ENCODE results near the gene AIG1.
A peak's percentile ranks its signal among the peaks of the same experiment; 100 is the strongest.
"Not testable (repeated sequence)": the region's sequence is repeated elsewhere in the genome, so short reads cannot be mapped to it uniquely, and the experiment has no call there.

Gene AIG1

DNA sequence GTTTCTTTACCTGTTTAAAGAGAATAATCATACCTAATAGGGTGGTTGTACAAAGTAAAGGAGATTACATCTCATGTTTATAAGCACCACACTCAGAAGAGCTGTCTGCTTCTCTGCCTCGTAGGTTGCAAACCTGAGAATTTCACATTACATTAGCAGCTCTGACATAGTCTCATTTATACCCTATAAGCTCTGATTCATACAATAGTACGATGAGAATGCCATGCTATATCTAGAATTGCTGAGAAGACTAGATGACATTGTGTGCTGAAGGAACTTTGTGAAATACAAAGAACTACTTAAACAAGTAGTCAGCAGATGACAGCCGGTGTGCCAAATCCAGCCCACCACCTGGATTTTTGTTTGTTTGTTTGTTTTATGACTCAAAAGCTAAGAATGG is 268.6 kb downstream of the AIG1 start:
- no peak overlapping the region for H3K27ac Mint-ChIP-seq
- no peak for ATAC-seq
- peaks cover 4% of the 10 kb centered on the region for H3K9me3 Mint-ChIP-seq
- DNase-seq, result no peak
- H3K36me3 Mint-ChIP-seq (ENCODE audit: low read depth), result no peaks in the 10 kb centered on the region
- no peak overlapping the region for H3K4me3 Mint-ChIP-seq
- H3K27me3 Mint-ChIP-seq, result no peaks in the 10 kb centered on the region
- peaks cover 6% of the 10 kb centered on the region for H3K4me1 Mint-ChIP-seq

DNA sequence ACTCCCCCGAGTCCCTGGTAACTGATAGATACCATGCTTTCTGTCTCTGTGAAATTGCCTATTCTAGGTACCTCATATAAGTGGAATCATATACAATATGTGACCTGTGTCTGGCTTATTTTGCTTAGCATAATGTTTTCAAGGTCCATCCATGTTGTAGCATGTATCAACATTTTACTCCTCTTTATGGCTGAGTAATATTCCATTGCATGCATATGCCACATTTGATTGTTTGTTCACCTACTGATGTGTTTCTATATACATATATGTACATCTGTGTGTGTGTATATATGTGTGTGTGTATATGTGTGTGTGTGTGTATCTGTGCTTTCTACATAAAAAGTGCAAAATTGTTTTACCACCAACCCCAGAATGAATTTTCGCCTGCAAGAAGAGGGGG is 270.7 kb downstream of the AIG1 start:
- Mint-ChIP-seq H3K27ac (no peak overlapping the region), H3K4me3 (no peak overlapping the region), H3K36me3 (ENCODE audit: low read depth) (no peaks in the 10 kb centered on the region), H3K4me1 (peaks cover 12% of the 10 kb centered on the region), H3K27me3 (no peaks in the 10 kb centered on the region), H3K9me3 (peaks cover 4% of the 10 kb centered on the region)
- DNase-seq (no peak), ATAC-seq (no peak)

GRCh38 chr6:143332153-143332845 is 271.6 kb downstream of the AIG1 start:
- DNase-seq, result no peak
- no peak for ATAC-seq
- Mint-ChIP-seq H3K4me3 (no peak overlapping the region), H3K36me3 (ENCODE audit: low read depth) (no peaks in the 10 kb centered on the region), H3K27me3 (no peaks in the 10 kb centered on the region), H3K9me3 (peaks cover 4% of the 10 kb centered on the region), H3K4me1 (peaks cover 18% of the 10 kb centered on the region), H3K27ac (no peak overlapping the region)

- DNase-seq, result no peak
- ATAC-seq, result no peak
- Mint-ChIP-seq H3K4me1 (peaks cover 18% of the 10 kb centered on the region), H3K9me3 (peaks cover 4% of the 10 kb centered on the region), H3K27ac (no peak overlapping the region), H3K36me3 (ENCODE audit: low read depth) (no peaks in the 10 kb centered on the region), H3K27me3 (no peaks in the 10 kb centered on the region), H3K4me3 (no peak overlapping the region)
Observed at GRCh38 chr6:143333081-143333480, 272.4 kb downstream of the AIG1 start.

DNA sequence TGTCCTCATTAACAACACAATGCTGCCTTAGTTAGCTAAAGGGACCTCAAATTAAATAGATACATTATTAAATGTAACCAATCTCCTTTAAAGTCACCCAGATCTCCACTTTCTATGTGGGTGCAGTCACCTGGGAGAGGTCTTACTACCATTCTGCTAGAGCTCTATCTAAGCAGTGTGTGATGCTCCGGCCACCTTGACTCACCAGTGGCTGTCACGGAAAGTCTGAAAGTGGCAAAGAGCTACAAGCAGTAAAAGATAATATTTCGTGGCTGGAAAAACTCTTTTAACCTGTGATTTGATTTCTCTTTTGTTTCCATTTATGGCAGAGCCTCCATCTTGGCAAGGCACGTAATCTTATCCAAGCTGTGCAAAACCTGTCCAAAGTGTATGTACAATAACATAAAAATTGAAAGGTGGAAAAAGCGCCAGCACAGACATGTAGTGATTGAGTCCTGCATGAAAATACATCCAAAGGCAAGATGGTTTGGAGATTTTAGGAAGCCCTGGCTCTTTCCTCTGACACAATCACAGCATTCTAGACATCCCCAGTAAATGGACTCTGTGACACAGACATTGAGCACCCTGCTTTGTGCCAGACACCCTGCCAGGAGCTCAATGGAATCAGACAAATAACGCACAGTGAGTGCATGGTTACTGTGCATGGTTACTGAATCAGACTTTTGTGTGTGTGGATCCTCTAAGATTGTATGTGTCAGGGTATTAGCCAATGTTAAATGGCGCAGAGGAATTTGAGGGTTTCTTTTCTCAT is 273.2 kb downstream of the AIG1 start:
- H3K27ac Mint-ChIP-seq, result no peak overlapping the region
- H3K4me1 Mint-ChIP-seq, result peaks cover 18% of the 10 kb centered on the region
- peak; percentile 18 for DNase-seq
- peak; percentile 84 for ATAC-seq
- H3K36me3 Mint-ChIP-seq (ENCODE audit: low read depth), result no peaks in the 10 kb centered on the region
- H3K27me3 Mint-ChIP-seq, result no peaks in the 10 kb centered on the region
- H3K4me3 Mint-ChIP-seq, result no peak overlapping the region
- H3K9me3 Mint-ChIP-seq, result peaks cover 4% of the 10 kb centered on the region

DNA sequence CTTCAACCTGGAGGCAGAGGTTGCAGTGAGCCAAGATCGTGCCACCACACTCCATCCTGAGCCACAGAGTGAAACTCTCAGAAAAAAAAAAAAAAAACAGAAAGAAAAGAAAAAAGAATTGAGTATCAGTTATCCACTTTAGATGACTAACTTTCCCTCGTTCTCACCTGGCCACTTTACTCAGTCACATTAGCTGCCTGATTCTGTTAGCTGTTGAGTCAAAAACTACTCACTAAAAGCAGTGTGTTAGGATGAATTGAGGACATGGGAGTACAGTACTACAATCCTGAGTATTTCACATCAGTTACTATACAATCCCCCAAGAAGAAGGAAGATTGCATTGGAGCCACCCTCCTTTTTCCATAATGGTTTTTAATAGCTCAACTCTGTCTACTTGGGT is 275.2 kb downstream of the AIG1 start:
- H3K9me3 Mint-ChIP-seq, result peaks cover 4% of the 10 kb centered on the region
- H3K4me3 Mint-ChIP-seq, result no peak overlapping the region
- no peaks in the 10 kb centered on the region for H3K27me3 Mint-ChIP-seq
- ATAC-seq, result no peak
- H3K36me3 Mint-ChIP-seq (ENCODE audit: low read depth), result no peaks in the 10 kb centered on the region
- no peak for DNase-seq
- H3K27ac Mint-ChIP-seq, result no peak overlapping the region
- peaks cover 18% of the 10 kb centered on the region for H3K4me1 Mint-ChIP-seq

DNA sequence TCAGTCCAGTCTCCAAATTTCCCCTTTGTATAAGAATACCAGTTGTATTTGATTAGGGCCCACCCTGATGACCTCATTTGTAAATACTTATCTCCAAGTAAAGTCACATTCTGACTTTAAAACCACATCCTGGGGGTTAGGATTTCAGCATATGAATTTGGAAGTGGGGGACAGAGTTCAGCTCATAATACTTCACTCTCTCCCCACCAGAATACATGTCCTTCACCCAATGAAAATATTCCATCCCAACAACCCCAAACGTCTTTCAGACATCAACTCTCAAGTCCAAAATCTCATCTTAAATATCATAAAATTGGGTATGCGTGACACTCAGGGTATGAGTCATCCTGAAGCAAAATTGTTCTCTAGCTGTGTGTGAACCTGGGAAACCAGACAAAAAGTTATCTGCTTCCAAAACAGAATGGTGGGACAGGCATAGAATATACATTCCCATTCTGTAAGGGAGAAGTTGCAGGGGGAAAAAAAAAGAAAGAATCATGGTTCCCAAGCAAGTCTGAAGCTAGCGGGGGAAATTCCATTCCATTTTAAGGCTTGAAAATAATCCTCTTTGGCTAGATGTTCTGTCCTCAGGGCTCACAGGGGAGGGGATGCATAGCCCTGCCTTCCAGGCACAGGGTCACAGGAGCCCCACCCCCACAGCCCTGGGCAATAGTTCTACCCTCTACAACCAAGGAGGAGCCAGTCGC is 275.9 kb downstream of the AIG1 start:
- no peak for ATAC-seq
- Mint-ChIP-seq H3K4me3 (no peak overlapping the region), H3K9me3 (no peaks in the 10 kb centered on the region), H3K27me3 (no peaks in the 10 kb centered on the region), H3K27ac (no peak overlapping the region), H3K4me1 (peaks cover 18% of the 10 kb centered on the region), H3K36me3 (ENCODE audit: low read depth) (no peaks in the 10 kb centered on the region)
- DNase-seq, result no peak

GRCh38 chr6:143337201-143337949 is 276.7 kb downstream of the AIG1 start:
- Mint-ChIP-seq H3K4me3 (no peak overlapping the region), H3K9me3 (no peaks in the 10 kb centered on the region), H3K27ac (no peak overlapping the region), H3K27me3 (no peaks in the 10 kb centered on the region), H3K36me3 (ENCODE audit: low read depth) (no peaks in the 10 kb centered on the region), H3K4me1 (peaks cover 18% of the 10 kb centered on the region)
- ATAC-seq (no peak), DNase-seq (peak; percentile 57)

DNA sequence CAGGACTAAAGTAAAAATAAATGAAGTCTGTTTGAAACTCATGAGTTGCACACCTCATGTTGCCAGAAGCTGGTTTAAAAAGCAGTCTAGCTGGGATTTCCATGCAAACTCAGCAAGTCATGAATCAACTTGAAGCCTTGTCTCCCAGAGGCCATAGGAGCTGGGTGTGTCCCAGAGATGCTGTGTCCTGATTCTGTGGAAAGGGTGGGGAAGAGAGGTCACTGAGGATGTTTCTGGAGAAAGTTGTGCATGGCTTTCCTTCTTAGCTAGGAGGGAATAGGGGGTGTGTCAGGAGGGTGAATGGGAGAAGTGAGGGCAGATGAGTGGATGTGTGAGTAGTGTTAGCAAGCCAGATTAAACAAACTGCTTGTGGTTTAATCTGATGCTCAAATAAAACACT is 278.5 kb downstream of the AIG1 start:
- no peaks in the 10 kb centered on the region for H3K27me3 Mint-ChIP-seq
- DNase-seq, result no peak
- H3K27ac Mint-ChIP-seq, result no peak overlapping the region
- no peaks in the 10 kb centered on the region for H3K36me3 Mint-ChIP-seq (ENCODE audit: low read depth)
- H3K9me3 Mint-ChIP-seq, result no peaks in the 10 kb centered on the region
- no peak for ATAC-seq
- peaks cover 12% of the 10 kb centered on the region for H3K4me1 Mint-ChIP-seq
- H3K4me3 Mint-ChIP-seq, result no peak overlapping the region

DNA sequence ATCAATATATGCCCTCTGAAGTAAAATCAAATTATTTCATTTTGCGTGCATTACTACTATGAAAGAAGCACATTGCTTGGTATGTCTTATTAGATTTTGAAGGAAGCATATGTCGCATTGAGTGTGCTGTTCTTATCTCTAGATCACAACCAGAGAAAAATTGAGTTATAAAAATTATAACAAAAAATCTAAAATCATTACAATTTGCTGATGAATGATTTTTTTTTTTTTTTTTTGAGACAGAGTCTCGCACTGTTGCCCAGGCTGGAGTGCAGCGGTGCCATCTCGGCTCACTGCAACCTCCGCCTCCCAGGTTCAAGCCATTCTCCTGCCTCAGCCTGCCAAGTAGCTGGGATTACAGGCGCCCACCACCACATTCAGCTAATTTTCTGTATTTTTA is 284.8 kb downstream of the AIG1 start:
- H3K27me3 Mint-ChIP-seq; DNase-seq; ATAC-seq; H3K4me3 Mint-ChIP-seq; H3K36me3 Mint-ChIP-seq (ENCODE audit: low read depth); H3K4me1 Mint-ChIP-seq; H3K27ac Mint-ChIP-seq; H3K9me3 Mint-ChIP-seq: not testable (repeated sequence)

DNA sequence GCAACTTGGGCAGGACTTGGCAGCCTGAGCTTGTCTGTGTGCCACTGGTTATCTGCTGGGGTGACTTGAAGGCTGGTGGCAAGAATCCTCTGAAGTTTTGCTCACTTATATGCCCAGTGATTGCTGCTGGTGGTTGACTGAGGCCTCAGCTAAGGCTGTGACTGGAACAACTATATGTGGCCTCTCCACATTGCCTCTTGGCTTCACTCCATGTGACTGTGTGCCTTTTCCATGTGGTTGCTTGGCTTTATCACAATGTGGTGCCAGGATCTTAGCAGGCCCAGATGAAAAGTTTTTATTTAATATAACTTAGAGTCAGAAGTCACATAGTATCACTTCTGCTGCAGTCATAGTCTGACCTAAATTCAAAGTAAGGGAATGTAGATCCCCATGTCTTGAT is 285.3 kb downstream of the AIG1 start:
- H3K36me3 Mint-ChIP-seq (ENCODE audit: low read depth), result no peaks in the 10 kb centered on the region
- H3K27me3 Mint-ChIP-seq, result no peaks in the 10 kb centered on the region
- H3K4me3 Mint-ChIP-seq, result no peak overlapping the region
- H3K27ac Mint-ChIP-seq, result no peak overlapping the region
- no peaks in the 10 kb centered on the region for H3K4me1 Mint-ChIP-seq
- DNase-seq (no peak), ATAC-seq (no peak)
- H3K9me3 Mint-ChIP-seq, result no peaks in the 10 kb centered on the region

DNA sequence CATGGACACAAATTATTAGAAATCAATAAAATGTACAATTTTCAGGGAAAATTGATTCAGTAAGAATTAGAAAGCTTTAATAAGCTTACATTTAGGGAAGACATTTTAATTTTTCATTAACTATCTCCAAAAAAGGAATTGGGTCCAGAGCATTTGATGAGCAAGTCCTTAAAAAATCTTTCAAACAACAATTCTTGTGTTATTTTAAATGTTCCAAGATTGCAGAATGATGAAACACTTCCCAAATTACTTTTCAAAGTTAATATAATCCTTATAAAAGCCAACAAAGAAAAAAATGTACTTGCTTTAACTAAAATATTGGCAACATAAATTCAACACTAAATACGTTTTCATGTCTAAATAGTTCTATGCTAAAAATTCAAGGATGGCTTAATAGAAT is 287.8 kb downstream of the AIG1 start:
- ATAC-seq (no peak), DNase-seq (no peak)
- H3K4me3 Mint-ChIP-seq, result no peak overlapping the region
- no peaks in the 10 kb centered on the region for H3K4me1 Mint-ChIP-seq
- no peaks in the 10 kb centered on the region for H3K9me3 Mint-ChIP-seq
- no peaks in the 10 kb centered on the region for H3K27me3 Mint-ChIP-seq
- no peak overlapping the region for H3K27ac Mint-ChIP-seq
- H3K36me3 Mint-ChIP-seq (ENCODE audit: low read depth), result no peaks in the 10 kb centered on the region

DNA sequence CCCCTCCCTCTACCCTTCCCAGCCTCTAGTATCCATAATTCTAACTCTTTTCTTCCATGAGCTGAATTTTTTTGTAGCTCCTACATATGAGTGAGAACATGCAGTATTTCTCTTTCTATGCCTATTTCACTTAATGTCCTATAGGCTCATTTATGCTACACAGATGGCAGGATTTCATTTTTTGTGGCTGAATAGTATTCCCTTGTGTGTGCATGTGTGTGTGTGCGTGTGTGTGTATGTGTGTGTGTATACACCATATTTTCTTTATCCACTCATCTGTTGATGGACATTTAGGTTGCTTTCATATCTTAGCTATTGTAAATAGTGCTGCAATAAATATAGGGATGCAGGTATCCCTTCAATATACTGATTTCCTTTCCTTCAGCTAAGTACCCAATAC is 288.8 kb downstream of the AIG1 start:
- ATAC-seq, result no peak
- Mint-ChIP-seq H3K4me1 (no peaks in the 10 kb centered on the region), H3K9me3 (peaks cover 8% of the 10 kb centered on the region), H3K36me3 (ENCODE audit: low read depth) (peaks cover 2% of the 10 kb centered on the region), H3K4me3 (no peak overlapping the region), H3K27ac (no peak overlapping the region), H3K27me3 (no peaks in the 10 kb centered on the region)
- no peak for DNase-seq

DNA sequence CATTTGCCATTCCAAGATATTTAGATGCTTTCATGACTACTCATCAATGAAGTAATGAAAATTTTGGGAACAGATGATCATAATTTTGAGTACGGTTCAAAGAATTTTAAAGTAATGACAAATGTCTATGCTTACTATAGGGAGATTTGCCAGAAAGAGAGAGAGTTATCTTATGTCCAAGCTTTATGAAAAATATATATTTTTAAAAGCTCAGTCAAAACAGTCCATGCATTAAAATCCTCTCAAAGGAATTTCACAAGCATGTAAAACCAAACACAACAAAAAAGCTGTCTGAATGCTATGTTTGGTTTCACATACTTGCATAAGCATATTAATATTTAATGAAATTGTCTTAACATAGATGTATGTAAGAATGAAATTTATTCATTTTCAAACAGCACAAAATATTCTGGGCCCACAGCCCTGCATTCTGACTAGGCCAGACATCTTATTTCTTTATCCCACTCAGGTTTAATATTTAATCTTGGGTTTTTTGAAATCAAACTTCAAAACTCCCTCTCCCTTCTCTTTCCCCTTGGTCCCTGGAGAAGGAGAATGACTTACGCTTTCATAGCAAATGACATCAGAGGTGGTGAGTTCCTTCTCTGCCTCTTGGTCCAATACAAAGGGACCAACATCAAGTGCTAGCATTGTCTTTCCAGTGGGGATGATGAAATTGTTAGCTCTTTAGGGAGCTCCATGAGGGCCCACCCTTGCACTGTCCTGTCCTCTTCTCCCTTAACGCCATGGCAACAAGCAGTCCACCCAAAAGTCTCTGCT is 295.6 kb downstream of the AIG1 start:
- DNase-seq (no peak), ATAC-seq (no peak)
- Mint-ChIP-seq H3K4me1 (no peaks in the 10 kb centered on the region), H3K27ac (no peak overlapping the region), H3K36me3 (ENCODE audit: low read depth) (peaks cover 2% of the 10 kb centered on the region), H3K9me3 (peaks cover 8% of the 10 kb centered on the region), H3K4me3 (no peak overlapping the region), H3K27me3 (peaks cover 15% of the 10 kb centered on the region)

Data from activated naive CD8-positive, alpha-beta T cell treated with anti-CD3 and anti-CD28 coated beads, Interleukin-2, amount 50 U/mL, for 24 hours (primary cell).